B cell (primary cell): ENCODE data around the gene GLIS1. TPM values are rescaled to one million over a fixed set of nuclear protein-coding genes. Genes with fewer than 3 reads are reported as not detected.

Source experiments
- ATAC-seq: fragments of 200-7000 bp; cut with Tn5 transposase; one replicate; pipeline ENCODE4 v1.10.0; 2021; ENCODE audit warnings: low read depth, mild to moderate bottlenecking, moderate number of reproducible peaks, moderate library complexity
- CTCF ChIA-PET: fragments of 350-600 bp; sonication (Branson Sonifier 250); formaldehyde crosslinking; loops from one replicate; lab custom pipeline; 2021; ENCODE audit warnings: antibody characterized with exemption, inconsistent platforms; lab: Charles Lee
- POLR2A ChIA-PET: fragments of 350-600 bp; sonication (Branson Sonifier 250); formaldehyde crosslinking; loops from one replicate; lab custom pipeline; 2021; ENCODE audit warnings: antibody characterized with exemption; lab: Charles Lee
- DNase-seq: peaks from one replicate; pipeline ENCODE4 v3.0.0; 2013
- H2AFZ ChIP-seq: 2 replicates; pipeline ENCODE4 v1.6.1; 2012; ENCODE audit warnings: mild to moderate bottlenecking, low read depth, low read length; ENCODE audit not compliant: insufficient read depth, poor library complexity, severe bottlenecking
- H3K27ac ChIP-seq, 2 donors: 1 replicate in 1 of 2; 2 replicates in 1 of 2; pipeline ENCODE4 v1.5.1; 2012 to 2013; ENCODE audit warnings: low read length in 2 of 2, mild to moderate bottlenecking in 2 of 2, moderate library complexity in 1 of 2
- H3K27me3 ChIP-seq, 4 experiments: fragments of 200-600 bp in 1 of 4; sonication (generic) in 1 of 4; replicated peaks in 1 of 4; 1 replicate in 2 of 4; 2 replicates in 2 of 4; pipeline versions ENCODE4 v1.6.1 to v1.7.0; 2013 to 2016; ENCODE audit warnings: low read length in 3 of 4, mild to moderate bottlenecking in 2 of 4, mixed read lengths in 1 of 4, moderate library complexity in 1 of 4; ENCODE audit not compliant: insufficient read depth in 4 of 4, control insufficient read depth in 3 of 4; ENCODE audit errors: control extremely low read depth in 1 of 4
- H3K36me3 ChIP-seq, 2 experiments: replicated peaks in 1 of 2; 1 replicate in 1 of 2; 2 replicates in 1 of 2; pipeline versions ENCODE4 v1.6.1 to v1.7.1; 2013; ENCODE audit warnings: low read length in 1 of 2; ENCODE audit not compliant: insufficient read depth in 2 of 2, control insufficient read depth in 1 of 2; ENCODE audit errors: control extremely low read depth in 1 of 2, extremely low read depth in 1 of 2
- H3K4me1 ChIP-seq, 2 donors: fragments of 200-600 bp in 1 of 2; sonication (generic) in 1 of 2; 1 replicate in 1 of 2; 2 replicates in 1 of 2; pipeline versions ENCODE4 v1.5.1 to v1.6.1; 2013 to 2017; ENCODE audit warnings: low read length in 2 of 2; ENCODE audit not compliant: control insufficient read depth in 2 of 2, insufficient read depth in 2 of 2
- H3K4me2 ChIP-seq: replicated peaks from 2 replicates; pipeline ENCODE3; 2012; ENCODE audit warnings: mild to moderate bottlenecking, low read depth, low read length; ENCODE audit not compliant: poor library complexity, severe bottlenecking
- H3K4me3 ChIP-seq, 5 experiments: fragments of 200-600 bp in 1 of 5; sonication (generic) in 1 of 5; 1 replicate in 3 of 5; 2 replicates in 2 of 5; pipeline versions ENCODE4 v1.5.1 to v1.7.0; 2011 to 2016; ENCODE audit warnings: low read length in 4 of 5, mild to moderate bottlenecking in 4 of 5, low read depth in 2 of 5, control low read depth in 1 of 5, moderate library complexity in 1 of 5; ENCODE audit not compliant: insufficient read depth in 1 of 5; ENCODE audit errors: control extremely low read depth in 1 of 5, extremely low read depth in 1 of 5
- H3K79me2 ChIP-seq: fragments of 200-600 bp; sonication (generic); one replicate; pipeline ENCODE4 v1.6.0; 2016; ENCODE audit warnings: low read length; ENCODE audit not compliant: control insufficient read depth, insufficient read depth
- H3K9ac ChIP-seq: fragments of 200-600 bp; sonication (generic); 2 replicates; pipeline ENCODE4 v1.6.1; 2017; ENCODE audit warnings: mild to moderate bottlenecking, low read length, moderate library complexity
- H3K9me3 ChIP-seq, 3 donors: one replicate each; pipeline versions ENCODE4 v1.6.1 to v1.7.1; 2013; ENCODE audit warnings: low read length in 2 of 3; ENCODE audit not compliant: control insufficient read depth in 2 of 3, insufficient read depth in 1 of 3; ENCODE audit errors: control extremely low read depth in 1 of 3
- H4K20me1 ChIP-seq: 2 replicates; pipeline ENCODE4 v1.6.0; 2012; ENCODE audit warnings: mild to moderate bottlenecking, low read length; ENCODE audit not compliant: insufficient read depth, control insufficient read depth, poor library complexity, severe bottlenecking
- H3K27ac Mint-ChIP-seq: one replicate; pipeline ENCODE4 v1.8.0; 2021; ENCODE audit warnings: mixed read lengths
- H3K27me3 Mint-ChIP-seq: one replicate; pipeline ENCODE4 v1.8.0; 2021; ENCODE audit warnings: mixed read lengths
- H3K4me1 Mint-ChIP-seq: one replicate; pipeline ENCODE4 v1.8.0; 2021; ENCODE audit warnings: mixed read lengths
- H3K4me3 Mint-ChIP-seq: one replicate; pipeline ENCODE4 v1.8.0; 2021; ENCODE audit warnings: mixed read lengths
- H3K9me3 Mint-ChIP-seq: one replicate; pipeline ENCODE4 v1.8.0; 2022; ENCODE audit warnings: mixed read lengths; ENCODE audit not compliant: insufficient read depth
- CTCF ChIP-seq: fragments of 200-600 bp; IDR thresholded peaks from one replicate; pipeline ENCODE4 v1.8.0; 2022; ENCODE audit warnings: antibody characterized with exemption, mild to moderate bottlenecking
- EZH2 ChIP-seq: IDR thresholded peaks from 2 replicates; pipeline ENCODE4 v1.6.1; 2012; ENCODE audit warnings: borderline replicate concordance, low read depth, mild to moderate bottlenecking, moderate library complexity, low read length; ENCODE audit not compliant: insufficient read depth, poor library complexity, severe bottlenecking
- WGBS: methylation state at CpG from one replicate; pipeline ENCODE4 v1.1.5; 2013; ENCODE audit warnings: missing lambda C conversion rate; ENCODE audit not compliant: insufficient coverage; 5-methylcytosine and 5-hydroxymethylcytosine counted together
- intact Hi-C: fragments of 100-400 bp; cut with micrococcal nuclease; formaldehyde crosslinking; loops from one replicate; pipeline ENCODE4 v1.10.0; 2022
- polyA plus RNA-seq: library from polyadenylated mRNA; depleted of rRNA; stranded (reverse); fragments of >200 nt; gene quantifications from 2 replicates; pipeline ENCODE4 v1.2.3, GENCODE V29; 2012
- total RNA-seq, 2 donors: library from RNA; stranded (reverse); fragments of 120-200 nt in 1 of 2; gene quantifications; 1 replicate in 1 of 2; 2 replicates in 1 of 2; pipeline versions ENCODE4 v1.2.3 to v1.2.4, GENCODE V29; 2013 to 2022

GLIS1 gene
- total and polyA plus RNA-seq, 2 donors (not counting 1 experiment from before 2014, with no cell fraction given), result not detected

DNA sequence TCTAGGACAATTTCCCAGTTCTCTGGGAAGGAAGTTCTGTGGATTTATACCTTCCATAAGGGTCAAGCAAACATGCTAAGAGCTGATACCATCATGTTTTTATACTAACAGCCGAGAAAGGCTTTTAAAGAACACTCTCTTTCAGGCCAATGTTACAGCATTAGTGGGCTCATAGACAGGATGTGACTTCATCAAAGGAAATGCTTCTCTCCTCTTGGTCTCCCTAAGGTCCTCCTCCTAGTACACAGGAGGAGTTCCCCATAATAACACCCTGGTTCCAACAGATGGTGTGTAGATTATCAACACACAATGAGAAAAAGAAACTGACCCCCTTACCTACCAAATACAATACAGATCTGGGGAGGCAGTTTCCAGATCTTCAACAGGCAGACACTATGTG is 26.7 kb upstream of the GLIS1 start:
- intact Hi-C loops, result no loop called here
- ATAC-seq (no peak), DNase-seq (no peak)
- WGBS, result 86% methylated on average over 1 of the region's 1 CpG
- Histone ChIP-seq H4K20me1 (no peaks in the 10 kb centered on the region), H3K79me2 (no peaks in the 10 kb centered on the region), H2AFZ (no peak overlapping the region), H3K9ac (no peak overlapping the region), H3K9me3 (peaks cover 0 to 4% (median 0%) of the 10 kb centered on the region in 3 donors), H3K4me1 (no peaks in the 10 kb centered on the region), H3K27me3 (no peaks in the 10 kb centered on the region), H3K36me3 (peaks cover 0 to 3% of the 10 kb centered on the region in 2 experiments), H3K4me2 (no peak overlapping the region), H3K4me3 (no peak overlapping the region), H3K27ac (no peak overlapping the region)
- Mint-ChIP-seq H3K27ac (no peak overlapping the region), H3K4me3 (no peak overlapping the region), H3K9me3 (peaks cover 2% of the 10 kb centered on the region), H3K4me1 (no peaks in the 10 kb centered on the region), H3K27me3 (no peaks in the 10 kb centered on the region)
- TF ChIP-seq EZH2 (no peak), CTCF (no peak)
- POLR2A ChIA-PET, result no interaction called here
- CTCF ChIA-PET, result interaction anchor here (0.9 to 1.1 kb wide), 2 partner anchors 11 to 487 kb away, joined by 3 to 6 read pairs; no protein-coding TSS in a partner anchor

GRCh38 chr1:53763911-53764310 is 24.9 kb upstream of the GLIS1 start:
- DNase-seq (no peak), ATAC-seq (no peak)
- intact Hi-C loops, result no loop called here
- peaks cover 2% of the 10 kb centered on the region for H3K9me3 Mint-ChIP-seq
- H3K27me3 Mint-ChIP-seq, result no peaks in the 10 kb centered on the region
- Histone ChIP-seq H3K36me3 (peaks cover 0 to 3% of the 10 kb centered on the region in 2 experiments), H3K4me1 (no peaks in the 10 kb centered on the region), H3K27ac (no peak overlapping the region), H2AFZ (no peak overlapping the region), H3K4me3 (no peak overlapping the region), H3K27me3 (no peaks in the 10 kb centered on the region), H3K9ac (no peak overlapping the region), H3K4me2 (no peak overlapping the region), H3K79me2 (no peaks in the 10 kb centered on the region), H4K20me1 (no peaks in the 10 kb centered on the region), H3K9me3 (peaks cover 0 to 4% (median 0%) of the 10 kb centered on the region in 3 donors)
- WGBS, result 90% methylated on average over 1 of the region's 2 CpGs
- H3K4me1 Mint-ChIP-seq, result no peaks in the 10 kb centered on the region
- no peak for TF ChIP-seq EZH2
- TF ChIP-seq CTCF, result no peak
- ChIA-PET POLR2A (no interaction called here), CTCF (interaction anchor here (1.4 kb wide), 2 partner anchors 11 to 14 kb away, joined by 3 read pairs; no protein-coding TSS in a partner anchor)
- H3K27ac Mint-ChIP-seq, result no peak overlapping the region
- H3K4me3 Mint-ChIP-seq, result no peak overlapping the region
